Airway epithelial cell (primary cell): Measurements from ENCODE around the gene NDUFAF2. TPM values are rescaled to one million over a fixed set of nuclear protein-coding genes. Genes with fewer than 3 reads are reported as not detected.

Experiments
- total RNA-seq: library from RNA; depleted of rRNA; stranded (reverse); fragments of >200 nt; gene quantifications from 2 replicates; pipeline ENCODE4 v1.2.3, GENCODE V29; 2015

NDUFAF2 gene, protein sequence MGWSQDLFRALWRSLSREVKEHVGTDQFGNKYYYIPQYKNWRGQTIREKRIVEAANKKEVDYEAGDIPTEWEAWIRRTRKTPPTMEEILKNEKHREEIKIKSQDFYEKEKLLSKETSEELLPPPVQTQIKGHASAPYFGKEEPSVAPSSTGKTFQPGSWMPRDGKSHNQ
- 43.9 TPM in 2 replicates for total RNA-seq

DNA sequence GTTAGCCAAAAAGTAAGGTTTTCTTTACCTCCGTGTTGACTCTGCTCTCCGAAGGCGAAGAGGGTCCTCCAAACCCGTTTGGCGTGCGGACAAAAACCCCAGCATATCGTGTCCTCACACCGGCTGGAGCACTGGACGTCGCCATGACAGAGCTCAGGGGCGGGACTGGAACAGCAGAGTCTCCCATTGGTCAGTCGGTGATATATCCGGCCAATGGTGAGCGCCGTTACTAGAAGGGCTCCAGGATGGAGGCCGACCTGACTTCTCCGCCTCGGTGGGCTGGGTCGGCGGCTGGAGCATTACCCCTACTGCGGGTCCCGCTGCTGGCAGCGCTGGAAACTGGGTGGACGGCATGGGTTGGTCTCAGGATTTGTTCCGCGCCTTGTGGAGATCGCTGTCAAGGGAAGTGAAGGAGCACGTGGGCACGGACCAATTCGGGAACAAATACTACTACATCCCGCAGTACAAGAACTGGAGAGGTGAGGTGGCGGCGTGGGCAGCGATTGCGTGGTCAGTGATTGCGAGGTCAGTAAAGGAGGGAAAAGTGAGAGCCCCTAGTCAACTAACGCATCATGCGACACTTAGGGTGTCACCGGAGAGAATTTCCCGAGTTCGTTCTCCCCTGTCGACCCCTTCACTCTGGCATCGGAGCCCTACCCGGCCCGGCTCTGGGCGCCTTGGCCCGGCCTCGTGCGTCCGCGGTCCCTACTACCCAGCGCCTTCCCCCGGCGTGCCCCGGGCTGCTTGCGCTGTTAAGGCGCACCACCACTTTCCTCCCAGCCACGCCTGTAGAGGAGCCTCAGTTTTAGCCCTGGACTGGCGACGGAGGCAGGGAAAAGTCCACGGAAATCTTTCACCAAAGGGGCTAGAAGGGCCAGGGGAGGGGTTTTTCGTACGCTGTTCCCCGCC is at the start of gene NDUFAF2, which contains the start of gene ERCC8:
Gene NDUFAF2 (plus strand): TSS at position 302 of the 909 bp plus-strand sequence. CDS start 51 bp downstream, at position 353.
Gene ERCC8 (minus strand): TSS at position 167 of the 909 bp plus-strand sequence. CDS start 62 bp downstream, at position 105.

DNA sequence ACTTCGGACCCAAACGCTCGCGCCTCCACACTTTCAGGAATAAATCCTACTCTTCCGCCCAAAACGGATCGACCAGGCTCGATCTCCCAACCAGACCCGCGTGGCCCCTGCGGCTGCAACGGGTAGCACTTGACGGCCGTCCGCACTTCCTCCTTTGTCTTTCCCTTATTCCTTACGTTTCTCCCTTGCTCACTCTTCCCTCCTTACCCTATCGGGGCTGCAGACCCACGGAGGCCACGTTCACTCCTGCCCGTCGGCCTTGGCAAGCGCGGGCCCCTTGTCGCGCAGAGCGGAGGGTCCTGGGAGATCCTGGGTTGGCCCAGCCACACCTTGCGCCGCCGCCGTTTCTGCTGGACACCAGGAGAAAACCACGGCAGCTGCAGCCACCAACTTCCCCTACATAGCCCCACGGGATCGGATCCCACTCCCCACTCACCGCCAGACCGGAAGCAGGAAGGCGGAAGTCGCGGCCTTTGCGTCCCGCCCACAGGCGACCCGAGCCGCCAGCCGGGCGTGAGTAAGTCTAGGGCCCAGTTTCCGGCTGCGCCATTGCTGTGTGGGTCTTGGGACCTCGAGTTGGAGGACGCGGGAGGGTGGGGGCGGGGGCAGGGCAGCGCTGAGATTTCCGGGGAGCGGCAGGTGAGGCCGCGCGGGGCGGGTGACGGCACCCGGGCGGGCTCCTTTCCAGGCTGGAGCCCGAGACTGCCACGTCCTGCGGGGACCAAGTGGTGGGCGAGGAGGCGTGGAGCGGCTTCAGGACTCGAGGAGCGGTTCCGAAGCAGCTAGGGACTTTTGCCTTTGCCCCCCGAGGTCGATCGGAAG is 217.2 kb downstream of the NDUFAF2 start, which contains the start of gene SMIM15:
Gene SMIM15 (minus strand): TSS at position 459 of the 822 bp plus-strand sequence. CDS start 2,297 bp downstream, outside the sequence.

Other genes starting within 250 kb of the NDUFAF2 start
- 15.7 and 20.7 TPM in 2 replicates for gene DEPDC1B, start 245.0 kb upstream of the NDUFAF2 start, total RNA-seq
- gene ELOVL7, start 100.9 kb upstream of the NDUFAF2 start, total RNA-seq = 3.2 and 3.8 TPM in 2 replicates
- gene ERCC8, start 135 bp upstream of the NDUFAF2 start, total RNA-seq = 12.1 and 15.8 TPM in 2 replicates
- gene SMIM15, start 217.3 kb downstream of the NDUFAF2 start, total RNA-seq = 26.6 and 31.6 TPM in 2 replicates